Muscle of leg (tissue), 11 donors: Measurements from ENCODE around the gene SBK2. TPM values are rescaled to one million over a fixed set of nuclear protein-coding genes. Genes with fewer than 3 reads are reported as not detected.

Experiments used
- DNase-seq: peaks from one replicate; pipeline ENCODE4 v3.0.0; 2013
- H3K27ac ChIP-seq: one replicate; pipeline ENCODE4 v1.5.1; 2013; ENCODE audit warnings: mild to moderate bottlenecking, low read length, control low read depth
- H3K27me3 ChIP-seq: one replicate; pipeline ENCODE4 v1.6.1; 2013; ENCODE audit warnings: low read length; ENCODE audit not compliant: control insufficient read depth, insufficient read depth
- H3K36me3 ChIP-seq: one replicate; pipeline ENCODE4 v1.6.1; 2013; ENCODE audit warnings: low read length; ENCODE audit not compliant: control insufficient read depth, insufficient read depth
- H3K4me1 ChIP-seq: one replicate; pipeline ENCODE4 v1.6.1; 2013; ENCODE audit warnings: low read length; ENCODE audit not compliant: control insufficient read depth, insufficient read depth
- H3K4me3 ChIP-seq: one replicate; pipeline ENCODE4 v1.5.1; 2013; ENCODE audit warnings: low read length, control low read depth
- H3K9me3 ChIP-seq: replicated peaks from 2 replicates; pipeline ENCODE4 v1.6.1; 2013; ENCODE audit warnings: low read depth, low read length; ENCODE audit not compliant: control insufficient read depth
- WGBS: methylation state at CpG from one replicate; pipeline ENCODE4 v1.1.5; 2013; ENCODE audit warnings: missing lambda C conversion rate; ENCODE audit not compliant: insufficient coverage; 5-methylcytosine and 5-hydroxymethylcytosine counted together
- polyA plus RNA-seq, 8 donors: library from polyadenylated mRNA; unstranded; fragments of 120-200 nt; gene quantifications; one replicate each; pipeline versions ENCODE4 v1.2.1 to v1.2.3, GENCODE V29; 2013; ENCODE audit warnings: inconsistent platforms in 1 of 8, low replicate concordance in 1 of 8; ENCODE audit not compliant: insufficient read length in 8 of 8, insufficient read depth in 1 of 8
- total RNA-seq: library from RNA; stranded (reverse); fragments of 120-200 nt; gene quantifications from one replicate; pipeline ENCODE4 v1.2.4, GENCODE V29; 2013

The SBK2 gene
- total and polyA plus RNA-seq, 9 donors = 0.89 to 9.7 (median 3.7) TPM

GRCh38 chr19:55559684-55560083 is 22.8 kb upstream of the SBK2 start:
- no peak overlapping the region for H3K4me3 ChIP-seq
- 83% methylated on average over 6 of the region's 9 CpGs for WGBS
- no peak for DNase-seq
- H3K4me1 ChIP-seq = peaks cover 13% of the 10 kb centered on the region
- H3K9me3 ChIP-seq = peaks cover 3% of the 10 kb centered on the region
- H3K36me3 ChIP-seq = no peaks in the 10 kb centered on the region
- peaks cover 11% of the 10 kb centered on the region for H3K27me3 ChIP-seq
- no peak overlapping the region for H3K27ac ChIP-seq

- no peaks in the 10 kb centered on the region for H3K36me3 ChIP-seq
- DNase-seq = no peak
- no peak overlapping the region for H3K4me3 ChIP-seq
- peaks cover 17% of the 10 kb centered on the region for H3K4me1 ChIP-seq
- no peak overlapping the region for H3K27ac ChIP-seq
- H3K27me3 ChIP-seq = peaks cover 17% of the 10 kb centered on the region
- WGBS = 54% methylated on average over 7 of the region's 8 CpGs
- no peaks in the 10 kb centered on the region for H3K9me3 ChIP-seq
These were observed 17.8 kb upstream of the SBK2 start for GRCh38 chr19:55554741-55555152.

DNA sequence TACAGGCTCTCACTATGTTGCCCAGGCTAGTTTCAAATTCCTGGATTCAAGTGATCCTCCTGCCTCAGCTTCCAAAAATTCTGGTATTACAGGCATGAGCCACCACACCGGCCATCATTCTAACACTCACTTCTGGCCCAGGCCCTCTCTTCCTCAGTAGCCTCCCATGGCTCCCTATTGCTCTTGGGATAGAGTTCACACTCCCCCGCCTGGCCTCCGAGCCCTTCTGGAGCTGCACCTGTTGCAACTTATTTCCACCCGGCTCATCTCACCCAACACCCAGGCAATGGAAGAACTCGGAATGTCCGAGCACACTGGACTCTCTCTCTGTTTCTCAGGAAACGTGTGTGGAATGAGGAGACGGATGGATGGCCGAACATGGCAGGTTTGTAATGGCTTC is 17.4 kb upstream of the SBK2 start:
- Histone ChIP-seq H3K36me3 (no peaks in the 10 kb centered on the region), H3K9me3 (no peaks in the 10 kb centered on the region), H3K27ac (no peak overlapping the region), H3K4me3 (no peak overlapping the region), H3K27me3 (peaks cover 17% of the 10 kb centered on the region), H3K4me1 (peaks cover 21% of the 10 kb centered on the region)
- DNase-seq = no peak
- 100% methylated on average over 1 of the region's 9 CpGs for WGBS

DNA sequence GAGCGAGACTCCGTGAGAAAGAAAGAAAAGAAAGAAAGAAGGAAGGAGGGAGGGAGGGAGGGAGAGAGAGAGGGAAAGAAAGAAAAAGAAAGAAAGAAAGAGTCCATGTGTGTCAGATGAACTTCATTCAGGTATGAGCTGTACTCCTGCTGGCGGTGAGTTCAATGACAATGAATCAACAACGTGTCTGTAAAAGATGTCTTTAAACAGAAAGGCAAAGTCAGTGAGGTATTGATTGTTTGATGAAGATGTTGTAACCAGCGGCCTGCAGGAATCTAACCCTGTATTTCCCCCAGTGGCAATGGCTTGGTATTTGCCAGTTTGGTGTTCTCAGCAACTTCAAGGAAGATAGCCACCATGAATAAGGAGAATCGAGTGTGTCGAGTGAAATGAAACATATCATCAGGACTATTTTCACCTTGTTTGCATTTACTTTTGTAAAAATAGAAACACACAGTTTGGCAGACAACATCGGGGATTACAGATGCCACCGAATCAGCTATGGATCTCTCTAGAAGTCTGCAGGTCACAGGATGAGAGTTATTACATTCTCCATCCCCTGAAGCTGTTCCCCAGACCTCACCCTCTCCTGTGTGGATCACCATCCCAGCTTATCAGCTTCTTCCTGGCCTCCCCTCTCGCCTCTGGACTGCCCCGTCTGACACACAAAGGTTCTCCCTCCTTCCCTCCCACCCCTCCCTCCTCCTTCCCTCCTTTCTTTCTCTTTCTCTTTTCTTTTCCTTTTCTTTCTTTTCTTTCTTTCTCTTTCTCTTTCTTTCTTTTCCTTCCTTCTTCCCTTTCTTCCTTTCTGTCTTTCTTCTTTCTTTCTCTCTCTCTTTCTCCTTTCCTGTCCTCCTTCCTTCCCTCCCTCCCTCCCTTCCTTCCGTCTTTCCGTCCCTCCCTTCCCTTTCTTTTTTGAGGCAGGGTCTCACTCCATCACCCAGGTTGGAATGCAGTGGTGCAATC is 16.6 kb upstream of the SBK2 start:
- no peaks in the 10 kb centered on the region for H3K9me3 ChIP-seq
- H3K27me3 ChIP-seq = peaks cover 17% of the 10 kb centered on the region
- H3K4me1 ChIP-seq = peaks cover 21% of the 10 kb centered on the region
- H3K27ac ChIP-seq = no peak overlapping the region
- H3K36me3 ChIP-seq = no peaks in the 10 kb centered on the region
- no peak for DNase-seq
- H3K4me3 ChIP-seq = no peak overlapping the region
- WGBS = 42% methylated on average over 10 of the region's 13 CpGs

DNA sequence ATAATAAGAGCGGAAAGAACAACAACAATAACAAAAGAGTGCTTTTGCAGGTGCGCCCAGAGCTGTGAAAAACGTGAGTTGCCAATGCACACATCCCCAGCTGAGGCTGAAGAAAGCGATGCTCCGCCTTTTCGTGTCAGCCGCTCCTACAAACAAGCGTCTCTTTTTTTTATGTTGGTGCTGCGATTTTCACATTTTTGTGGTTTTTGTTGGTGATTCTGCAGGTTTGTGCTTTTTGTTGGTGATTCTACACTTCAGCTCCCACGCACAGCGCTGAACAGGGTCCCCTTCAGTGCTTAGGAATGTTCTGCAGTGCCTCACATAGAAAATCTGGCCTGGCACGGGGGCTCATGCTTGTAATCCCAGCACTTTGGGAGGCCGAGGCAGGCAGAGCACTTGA is 15.7 kb upstream of the SBK2 start:
- Histone ChIP-seq H3K9me3 (no peaks in the 10 kb centered on the region), H3K27me3 (peaks cover 17% of the 10 kb centered on the region), H3K4me3 (no peak overlapping the region), H3K27ac (no peak overlapping the region), H3K4me1 (peaks cover 21% of the 10 kb centered on the region), H3K36me3 (no peaks in the 10 kb centered on the region)
- 26% methylated on average over 8 of the region's 13 CpGs for WGBS
- DNase-seq = no peak

- Histone ChIP-seq H3K27ac (no peak overlapping the region), H3K27me3 (peaks cover 17% of the 10 kb centered on the region), H3K4me3 (no peak overlapping the region), H3K36me3 (no peaks in the 10 kb centered on the region), H3K9me3 (no peaks in the 10 kb centered on the region), H3K4me1 (peaks cover 25% of the 10 kb centered on the region)
- DNase-seq = no peak
- 57% methylated on average over 1 of the region's 5 CpGs for WGBS
These were observed 15.3 kb upstream of the SBK2 start for GRCh38 chr19:55552206-55552605.

- DNase-seq = no peak
- Histone ChIP-seq H3K9me3 (no peaks in the 10 kb centered on the region), H3K27me3 (peaks cover 20% of the 10 kb centered on the region), H3K4me1 (peaks cover 45% of the 10 kb centered on the region), H3K36me3 (no peaks in the 10 kb centered on the region), H3K27ac (no peak overlapping the region), H3K4me3 (no peak overlapping the region)
- 80% methylated on average over 1 of the region's 7 CpGs for WGBS
These were observed 13.4 kb upstream of the SBK2 start for GRCh38 chr19:55550321-55550650.

DNA sequence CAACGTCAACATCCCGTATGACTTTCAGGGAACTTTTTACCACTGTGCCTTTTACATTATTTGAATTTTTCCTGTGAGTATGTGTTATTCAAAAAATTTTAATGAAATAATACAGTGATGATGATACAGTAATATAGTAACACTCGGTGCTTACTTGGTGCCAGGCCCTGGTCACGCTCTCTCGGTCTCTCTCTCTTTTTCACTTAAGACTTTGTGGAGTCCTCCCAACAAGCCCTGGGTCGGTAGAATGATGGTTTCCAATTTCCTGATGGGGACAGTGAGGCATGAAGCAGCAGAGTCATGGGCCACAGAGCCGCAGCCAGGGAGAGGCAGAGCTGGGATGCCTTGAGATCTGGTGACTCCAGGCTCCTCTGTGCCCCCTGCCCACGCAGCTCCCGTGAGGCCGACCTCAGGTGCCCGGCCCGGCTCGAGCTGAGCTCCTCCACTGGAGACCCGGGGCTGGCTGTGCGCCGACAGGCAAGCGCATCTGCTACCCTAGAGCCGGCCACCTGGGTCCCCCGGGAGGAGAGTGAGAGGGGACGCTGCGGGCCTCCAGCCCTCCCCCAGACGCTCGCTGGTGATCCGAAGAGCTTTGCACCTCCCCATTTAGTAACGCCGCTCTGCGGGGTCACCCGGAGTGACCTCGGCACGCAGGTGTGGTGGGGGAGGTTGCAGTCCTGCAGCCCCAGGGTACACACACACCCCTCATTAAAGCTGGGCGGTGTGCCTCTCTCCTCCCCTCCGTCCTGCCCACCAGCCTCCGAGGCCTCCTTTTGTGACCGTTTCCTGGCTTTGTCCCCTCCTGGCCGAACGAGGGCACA is 12.8 kb upstream of the SBK2 start:
- Histone ChIP-seq H3K4me1 (peaks cover 47% of the 10 kb centered on the region), H3K9me3 (no peaks in the 10 kb centered on the region), H3K36me3 (no peaks in the 10 kb centered on the region), H3K27me3 (peaks cover 22% of the 10 kb centered on the region), H3K27ac (no peak overlapping the region), H3K4me3 (no peak overlapping the region)
- DNase-seq = no peak
- WGBS = 9% methylated on average over 13 of the region's 36 CpGs

DNA sequence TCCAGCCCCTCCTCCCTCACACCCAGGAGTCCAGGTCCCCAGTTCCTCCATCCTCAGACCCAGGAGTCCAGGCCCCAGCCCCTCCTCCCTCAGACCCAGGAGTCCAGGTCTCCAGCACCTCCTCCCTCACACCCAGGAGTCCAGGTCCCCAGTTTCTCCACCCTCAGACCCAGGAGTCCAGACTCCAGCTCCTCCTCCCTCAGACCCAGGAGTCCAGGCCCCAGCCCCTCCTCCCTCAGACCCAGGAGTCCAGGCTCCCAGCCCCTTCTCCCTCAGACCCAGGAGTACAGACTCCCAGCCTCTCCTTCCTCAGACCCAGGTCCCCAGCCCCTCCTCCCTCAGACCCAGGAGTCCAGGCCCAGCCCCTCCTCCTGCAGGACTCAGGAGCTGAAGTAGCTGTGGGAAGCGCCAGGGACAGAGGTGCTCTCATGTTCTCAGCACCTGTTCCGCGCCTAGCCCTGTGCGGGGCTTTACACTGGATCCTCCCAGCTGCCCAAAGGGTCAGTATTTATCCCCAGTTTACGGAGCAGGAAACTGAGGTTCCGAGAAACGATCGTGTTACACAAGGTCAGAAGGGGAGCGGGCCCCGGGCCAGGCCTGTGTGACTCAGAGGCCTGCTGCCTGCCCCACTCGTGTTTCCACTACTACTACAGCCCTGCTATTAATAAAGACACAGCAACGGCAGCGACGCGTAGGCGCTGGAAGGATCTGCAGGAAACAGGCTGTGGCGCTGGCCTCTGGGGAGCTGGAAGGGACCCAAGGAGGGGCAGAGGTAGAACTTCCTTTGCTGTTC is 10.1 kb upstream of the SBK2 start:
- peaks cover 16% of the 10 kb centered on the region for H3K27me3 ChIP-seq
- peak; percentile 72 for DNase-seq
- no peak overlapping the region for H3K4me3 ChIP-seq

More for the DNA sequence above, 10.1 kb upstream of the SBK2 start:
- Histone ChIP-seq H3K36me3 (no peaks in the 10 kb centered on the region), H3K27ac (no peak overlapping the region), H3K9me3 (no peaks in the 10 kb centered on the region), H3K4me1 (peaks cover 39% of the 10 kb centered on the region)
- 29% methylated on average over 7 of the region's 17 CpGs for WGBS
